Activated CD4-positive, alpha-beta T cell treated with anti-CD3 and anti-CD28 coated beads for 4 hours (primary cell): ENCODE results near the gene ZDHHC8.
A peak's percentile ranks its signal among the peaks of the same experiment; 100 is the strongest.

ENCODE experiments used
- DNase-seq, 2 donors: peaks; one replicate each; pipeline ENCODE4 v3.0.0-alpha.2; 2020

The ZDHHC8 gene

DNA sequence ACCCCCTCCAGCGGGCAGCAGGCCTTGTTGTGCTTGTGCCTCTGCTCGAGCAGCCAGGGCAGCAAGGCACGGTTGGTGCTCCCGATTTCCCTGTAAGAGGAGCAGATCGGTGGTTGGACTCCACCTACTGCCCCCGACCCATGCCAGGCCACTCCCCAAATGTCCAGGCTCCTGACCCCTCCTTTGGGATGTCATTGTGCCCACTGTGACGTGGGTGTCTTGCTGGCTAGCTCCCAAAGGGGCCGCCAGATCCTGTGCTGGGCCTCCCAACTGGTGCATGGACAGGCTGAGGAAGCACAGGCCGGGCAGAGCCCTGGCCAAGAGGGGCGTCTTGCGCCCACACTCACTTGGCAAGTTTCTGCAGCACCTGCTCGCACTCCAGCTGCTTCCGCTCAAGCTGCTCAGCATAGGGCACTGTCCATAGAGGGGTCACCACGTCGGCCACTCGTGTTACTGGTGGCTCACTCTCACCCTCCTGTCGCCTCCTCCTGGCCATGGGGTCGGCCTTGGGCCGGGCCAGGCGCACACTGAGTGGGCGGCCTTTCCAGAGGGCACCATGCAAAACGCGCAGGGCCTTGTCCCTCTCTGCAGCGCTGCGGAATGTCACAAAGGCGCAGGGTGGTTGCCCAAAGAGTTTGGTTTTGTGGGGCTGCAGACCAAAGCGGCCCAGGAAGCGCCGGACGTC lies 15.8 kb upstream of the ZDHHC8 start, which contains the start of gene RANBP1:
TSS of gene RANBP1 (plus strand) at position 414 of the 685 bp plus-strand sequence. CDS start at position 495, 81 bp downstream.
- no peak for DNase-seq

DNA sequence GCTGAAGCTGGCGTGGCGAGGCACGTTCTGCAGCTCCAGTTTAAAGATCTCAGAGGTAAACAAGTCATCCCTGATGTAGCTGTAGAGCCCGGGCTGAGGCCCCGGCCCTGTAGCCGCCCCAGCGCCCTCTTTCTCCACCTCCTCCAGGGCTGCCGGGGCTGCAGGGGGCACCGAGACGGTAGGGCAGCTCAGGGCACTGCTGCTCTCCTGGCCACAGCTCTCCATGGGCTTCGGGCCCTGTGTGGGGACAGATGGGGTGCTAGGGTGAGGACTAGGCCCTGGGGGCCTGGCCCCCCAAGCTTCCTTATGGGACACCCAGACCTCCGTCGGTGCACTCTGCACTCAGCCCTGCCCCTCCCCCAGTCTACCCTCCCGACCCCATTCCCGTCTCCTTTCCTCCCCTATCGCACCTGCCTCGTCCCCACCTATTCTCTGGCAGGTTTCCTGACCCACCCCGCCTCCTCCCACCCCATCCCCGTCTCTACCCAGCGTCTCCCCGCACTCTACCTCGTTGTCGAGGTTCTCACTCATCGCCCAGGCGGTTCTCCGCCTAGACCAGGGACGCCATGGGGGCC lies 15.1 kb upstream of the ZDHHC8 start:
- DNase-seq: no peak

DNA sequence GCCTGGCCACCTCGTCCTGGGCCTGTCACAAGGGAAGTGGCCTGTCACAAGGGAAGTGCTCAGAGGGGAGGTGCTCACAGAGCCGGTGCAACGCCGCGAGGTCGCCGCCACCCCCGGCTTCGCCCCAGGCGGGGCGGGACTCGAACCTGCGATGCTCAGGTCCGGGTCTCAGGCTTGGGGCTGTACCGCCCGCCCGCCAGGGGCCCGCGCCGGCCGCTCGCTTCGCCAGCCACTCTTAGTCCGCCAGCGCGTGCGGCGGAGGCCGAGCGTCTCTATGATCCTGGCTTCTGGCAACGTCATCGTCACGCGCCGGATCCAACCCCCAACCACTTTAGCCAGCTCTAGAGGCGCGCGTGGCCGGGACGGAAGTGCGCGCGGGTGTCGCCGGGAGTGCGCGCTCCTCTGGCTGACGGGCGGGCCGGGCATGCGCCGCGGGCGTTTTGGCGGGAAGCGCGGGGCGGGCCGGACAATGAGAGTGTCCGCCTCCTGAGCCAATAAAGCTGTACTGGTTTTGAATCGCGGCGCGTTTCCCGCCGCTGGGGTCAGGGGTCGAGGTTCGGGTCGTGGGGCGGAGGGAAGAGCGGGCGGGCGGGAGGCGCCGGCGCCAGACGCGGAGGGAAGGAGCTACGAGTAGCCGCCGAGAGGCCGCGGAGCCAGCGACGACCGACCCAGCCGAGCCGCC lies 14.5 kb upstream of the ZDHHC8 start, which contains the start of gene TRMT2A:
TSS of gene TRMT2A (minus strand) at position 276 of the 682 bp plus-strand sequence. CDS start 320 bp downstream, outside the sequence.
- DNase-seq: peak; percentile 94 to 96

DNA sequence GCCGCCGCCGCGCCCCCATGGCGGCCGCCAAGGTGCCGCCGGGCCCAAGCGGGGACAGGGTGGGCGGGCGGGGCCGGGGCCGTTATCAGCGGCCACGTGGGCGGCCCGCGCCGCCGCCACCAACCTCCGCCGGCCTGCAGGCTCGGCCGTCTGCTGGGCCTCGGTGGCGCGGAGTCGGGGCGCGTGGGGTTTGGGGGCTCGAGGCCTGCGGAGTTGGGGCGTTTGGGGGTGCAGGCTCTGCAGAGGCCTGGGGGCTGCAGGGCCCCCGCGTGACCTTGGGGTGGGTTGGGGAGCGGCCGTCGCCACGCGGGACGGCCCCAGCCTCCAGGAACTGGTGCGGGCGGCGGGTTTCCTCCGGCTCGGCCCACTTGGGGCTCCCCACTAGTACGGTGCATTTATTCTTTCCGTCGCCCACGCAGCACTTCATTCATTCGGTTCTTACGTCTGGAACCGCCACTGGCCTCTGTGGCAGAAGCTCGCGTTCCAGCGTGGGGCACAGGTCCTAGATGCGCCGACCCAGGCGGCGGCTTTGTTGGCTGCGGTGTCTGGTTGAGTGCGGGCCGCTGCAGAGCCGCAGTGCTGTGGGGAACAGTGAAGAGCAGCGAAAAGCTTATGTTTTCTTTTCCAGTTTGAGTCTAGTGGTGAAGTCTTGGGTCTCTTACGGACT lies 13.8 kb upstream of the ZDHHC8 start:
- DNase-seq: peak; percentile 77 to 85

DNA sequence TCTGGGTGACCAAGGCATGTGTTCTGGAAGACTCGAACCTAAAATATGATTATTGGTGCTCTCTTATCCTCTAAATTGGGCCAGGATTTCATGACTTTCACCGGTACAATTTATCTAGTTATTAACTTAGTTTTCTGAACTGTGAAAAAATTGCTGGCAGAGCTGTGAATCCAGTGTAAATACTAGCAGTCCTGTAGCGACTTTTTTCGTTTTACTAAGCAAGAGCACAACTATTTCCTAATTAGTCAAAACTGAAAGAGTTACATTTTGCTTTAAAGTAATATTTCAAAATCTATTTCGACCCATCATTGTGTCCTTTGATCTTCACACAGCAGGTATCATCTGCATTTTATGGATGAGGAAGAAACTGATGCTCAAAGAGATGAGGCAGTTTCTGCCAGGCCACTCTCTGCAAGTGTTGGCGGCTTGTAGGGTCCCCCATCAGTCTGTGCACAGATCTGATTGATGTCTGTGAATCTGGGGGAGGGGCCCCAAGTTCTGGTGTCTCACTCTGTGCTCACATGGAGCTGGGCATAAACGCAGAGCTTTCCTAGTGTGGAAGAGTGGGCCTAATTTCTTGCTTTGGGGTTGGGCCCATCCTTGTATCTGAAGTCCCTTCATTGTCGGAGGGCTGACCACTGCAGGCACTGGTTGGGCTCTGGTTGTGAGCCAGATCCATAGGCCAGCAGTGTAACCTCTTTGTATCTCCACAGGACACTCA lies 13.1 kb upstream of the ZDHHC8 start:
- no peak for DNase-seq

DNA sequence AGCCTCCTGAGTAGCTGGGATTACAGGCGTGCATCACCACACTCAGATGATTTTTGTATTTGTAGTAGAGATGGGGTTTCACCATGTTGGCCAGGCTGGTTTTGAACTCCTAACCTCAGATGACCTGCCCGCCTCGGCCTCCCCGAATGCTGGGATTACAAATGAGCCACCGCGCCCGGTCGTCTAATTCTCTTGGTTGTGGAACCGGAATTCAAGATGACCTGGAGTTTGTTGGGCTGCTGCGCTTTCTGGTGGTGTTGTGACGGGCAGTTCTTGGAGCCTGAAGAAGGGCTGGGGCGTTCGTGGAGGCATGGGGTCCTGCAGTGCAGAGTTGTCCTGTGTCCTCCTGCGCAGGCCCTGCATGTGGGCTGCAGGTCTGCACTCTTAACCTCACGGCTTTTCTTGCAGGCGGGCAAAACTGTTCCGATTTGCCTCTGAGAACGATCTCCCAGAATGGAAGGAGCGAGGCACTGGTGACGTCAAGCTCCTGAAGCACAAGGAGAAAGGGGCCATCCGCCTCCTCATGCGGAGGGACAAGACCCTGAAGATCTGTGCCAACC lies 9.7 kb upstream of the ZDHHC8 start:
- DNase-seq: no peak

DNA sequence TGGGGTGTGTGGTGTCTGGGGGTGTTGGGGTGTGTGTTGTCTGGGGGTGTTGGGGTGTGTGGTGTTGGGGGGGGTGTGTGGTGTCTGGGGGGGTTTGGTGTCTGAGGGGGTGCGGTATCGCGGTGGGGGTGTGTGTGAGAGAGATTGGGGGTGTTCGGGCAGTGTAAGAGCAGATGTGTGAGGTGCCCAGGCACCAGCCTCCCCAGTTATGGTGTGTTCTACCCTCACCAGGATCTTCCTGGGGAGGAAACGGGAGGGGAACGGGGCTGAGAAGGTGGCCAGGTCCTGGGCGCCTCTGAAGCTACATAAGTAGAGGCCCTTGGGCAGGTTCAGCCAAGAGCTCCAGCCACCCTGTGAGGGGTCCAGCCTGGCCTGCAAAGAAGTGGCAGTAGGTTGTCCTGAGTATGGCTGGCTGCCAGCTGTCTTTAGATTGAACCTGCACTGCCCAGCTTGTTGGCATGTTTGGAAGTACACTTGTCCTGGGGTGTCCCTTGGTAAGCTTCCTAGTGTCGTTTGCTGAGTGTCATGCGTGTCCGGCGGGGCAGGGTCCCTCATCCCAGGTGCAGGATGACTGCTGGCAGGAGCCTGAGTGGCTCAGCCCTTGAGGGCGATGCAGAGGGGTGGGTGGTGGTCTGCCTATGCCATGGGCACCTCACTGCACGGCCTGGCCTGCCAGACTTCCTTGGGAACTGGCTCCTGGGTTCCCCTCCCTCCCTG lies 8.1 kb upstream of the ZDHHC8 start:
- no peak for DNase-seq

DNA sequence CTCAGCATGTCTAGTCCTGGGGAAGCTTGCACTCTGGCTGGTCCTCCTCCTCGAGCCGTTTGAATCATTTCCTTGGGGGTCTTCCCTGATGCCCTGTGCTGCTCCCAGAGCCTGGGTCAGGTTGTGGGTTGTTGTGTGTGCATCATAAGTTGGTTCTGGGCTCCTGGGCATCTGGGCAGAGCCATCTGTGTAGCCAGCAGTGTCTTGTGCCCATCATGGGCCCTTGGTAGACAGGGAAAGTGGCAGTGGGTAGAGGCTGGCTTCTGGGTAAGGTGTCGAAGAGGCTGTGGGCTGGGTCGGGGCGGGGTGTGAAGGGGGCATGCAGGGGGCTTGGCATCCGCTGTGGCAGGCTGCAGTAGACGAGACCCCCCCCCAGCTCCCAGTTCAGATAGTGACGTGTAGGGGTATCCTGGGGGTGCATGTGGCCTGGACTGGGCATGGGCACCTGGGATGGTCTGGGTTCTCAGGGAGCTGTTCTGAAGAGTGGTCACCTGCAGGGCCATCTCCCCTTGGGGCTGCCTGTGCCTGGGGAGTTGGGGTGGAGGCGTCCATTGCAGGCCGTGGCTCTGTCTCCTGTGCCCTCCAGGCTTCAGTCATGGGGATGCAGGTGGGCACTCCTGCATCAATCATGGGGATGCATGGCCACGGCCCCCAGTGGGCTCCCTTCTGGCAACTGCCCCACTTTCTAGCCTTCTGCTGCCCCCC lies 7.4 kb upstream of the ZDHHC8 start:
- no peak for DNase-seq

DNA sequence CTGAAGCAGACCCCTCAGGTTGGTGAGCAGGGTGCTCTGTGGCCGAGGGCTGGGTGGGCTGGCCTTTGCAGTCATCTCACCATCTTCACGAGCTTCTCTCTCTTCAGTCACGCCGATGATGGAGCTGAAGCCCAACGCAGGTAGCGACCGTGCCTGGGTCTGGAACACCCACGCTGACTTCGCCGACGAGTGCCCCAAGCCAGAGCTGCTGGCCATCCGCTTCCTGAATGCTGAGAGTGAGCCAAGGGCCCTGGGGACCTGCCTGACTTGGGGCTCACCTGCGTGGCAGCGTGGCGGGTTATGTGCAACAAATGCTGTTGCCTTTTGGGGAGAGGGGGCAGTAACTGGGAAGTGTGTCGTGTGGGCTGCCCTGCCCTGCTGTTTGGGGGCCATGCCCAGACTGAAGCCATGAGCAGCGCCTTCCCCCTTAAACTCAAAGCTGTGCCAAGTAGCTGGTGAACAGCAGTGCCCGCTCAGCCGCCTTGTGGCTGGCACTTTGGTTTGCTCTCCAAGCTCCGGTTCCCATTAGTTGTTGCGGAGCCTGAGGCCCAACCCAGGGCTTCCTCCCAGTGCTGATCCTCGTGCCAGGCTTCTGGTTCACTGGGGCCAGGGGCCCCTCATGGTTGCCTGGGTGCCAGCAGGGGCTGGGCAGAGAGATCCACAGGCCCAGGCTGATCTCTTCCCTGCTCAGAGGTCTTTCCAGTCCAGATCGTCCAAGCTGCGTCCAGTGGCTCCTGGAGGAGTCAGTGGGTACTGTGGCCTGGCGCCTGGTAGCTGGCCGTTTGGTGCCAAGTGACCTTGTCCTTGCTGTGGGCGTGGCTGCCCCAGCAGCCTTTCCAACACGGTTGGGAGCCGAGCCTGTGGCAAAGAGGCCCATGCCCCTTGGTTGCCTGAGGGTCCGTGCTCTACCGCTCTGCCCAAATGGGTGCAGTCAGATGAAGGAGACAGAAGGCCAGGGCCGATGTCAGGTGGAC lies 6.1 kb upstream of the ZDHHC8 start:
- DNase-seq: no peak

DNA sequence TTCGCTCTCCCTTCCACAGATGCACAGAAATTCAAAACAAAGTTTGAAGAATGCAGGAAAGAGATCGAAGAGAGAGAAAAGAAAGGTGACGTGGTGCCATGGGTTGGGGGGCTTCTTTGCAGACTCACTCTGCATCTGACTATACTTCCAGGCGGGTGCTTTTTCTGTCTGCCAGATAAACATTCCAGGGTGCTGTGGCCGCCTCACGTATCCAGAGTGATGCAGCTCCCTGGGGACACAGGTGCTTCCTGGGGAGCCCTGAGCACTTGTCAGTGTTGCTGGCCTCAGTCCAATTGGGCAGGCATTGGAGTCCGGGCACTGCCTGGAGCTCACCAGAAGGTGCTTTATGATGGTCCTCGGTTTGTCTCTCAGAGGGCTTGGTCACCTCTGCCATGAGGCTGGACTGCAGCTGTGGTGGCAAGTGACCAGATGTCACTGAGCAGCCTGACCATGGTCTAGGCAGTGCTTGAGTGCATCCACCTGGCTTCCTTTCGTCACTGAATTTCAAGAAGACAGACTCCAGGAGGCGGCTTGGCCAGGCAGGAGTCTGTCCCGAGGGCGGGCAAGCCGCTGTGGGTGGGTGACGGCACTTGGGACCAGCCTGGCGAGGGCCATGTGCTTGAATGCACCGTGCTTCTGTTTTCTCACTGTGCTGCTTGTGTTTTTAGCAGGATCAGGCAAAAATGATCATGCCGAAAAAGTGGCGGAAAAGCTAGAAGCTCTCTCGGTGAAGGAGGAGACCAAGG lies 5.1 kb upstream of the ZDHHC8 start:
- no peak for DNase-seq

DNA sequence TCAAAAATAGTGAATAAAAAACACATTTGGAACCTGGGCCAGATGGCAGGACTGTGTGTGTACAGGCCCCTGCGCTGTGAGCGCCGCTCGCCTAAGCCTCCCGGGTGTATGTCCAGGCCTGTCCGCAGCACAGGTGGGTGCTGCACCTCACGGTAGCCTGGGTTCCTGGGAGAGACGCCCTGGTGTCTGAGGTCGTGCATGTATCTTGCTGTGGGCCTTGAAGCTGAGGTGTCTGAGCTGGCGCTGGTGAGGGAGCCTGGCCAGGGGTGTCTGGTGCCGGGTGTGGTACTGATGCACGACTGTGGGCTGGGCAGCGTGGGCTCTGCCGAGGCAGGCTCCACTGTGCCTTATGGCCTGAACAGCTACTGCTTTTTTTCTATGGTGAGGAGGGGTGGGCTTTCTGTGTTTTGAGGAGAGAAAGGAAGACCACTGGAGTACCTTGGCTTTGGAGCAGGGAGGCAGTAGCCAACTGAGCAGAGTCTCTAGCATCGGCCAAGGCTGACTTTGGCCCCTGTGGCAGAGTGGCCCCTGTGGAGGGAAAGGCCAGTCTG lies 4.2 kb upstream of the ZDHHC8 start:
- no peak for DNase-seq

DNA sequence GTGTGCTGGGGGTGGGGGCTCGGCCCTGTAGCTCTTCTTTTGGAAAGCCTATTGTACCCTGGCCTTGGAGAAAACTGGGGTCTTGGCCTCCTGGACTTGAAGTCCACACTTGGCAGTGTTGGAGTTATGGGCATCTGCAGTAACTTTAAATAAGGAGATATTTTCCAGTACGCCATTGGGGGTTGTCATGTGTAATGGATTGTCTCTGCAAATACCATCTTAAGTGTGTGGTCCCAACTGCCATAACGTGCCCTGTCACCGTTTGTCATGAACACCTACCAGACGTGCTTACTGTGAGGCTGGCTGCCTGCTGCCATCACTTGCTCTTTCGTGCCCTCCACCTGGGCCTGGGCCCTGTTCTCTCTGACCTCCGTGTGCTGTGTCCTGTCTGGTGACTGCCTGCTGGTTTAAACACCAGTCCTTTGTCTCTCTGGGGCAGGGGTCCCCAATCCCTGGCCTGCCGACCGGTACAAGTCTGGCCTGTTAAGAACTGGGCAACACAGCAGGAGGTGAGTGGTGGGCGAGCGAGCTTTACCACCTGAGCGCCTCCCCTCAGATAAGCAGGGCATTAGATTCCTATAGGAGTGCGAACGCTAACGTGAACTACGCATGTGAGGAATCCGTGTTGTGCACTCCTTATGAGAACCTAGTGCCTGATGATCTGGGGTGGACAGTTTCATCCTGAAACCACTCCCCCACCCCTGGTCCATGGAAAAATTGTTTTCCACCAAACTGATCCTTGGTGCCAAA lies 3.6 kb upstream of the ZDHHC8 start:
- no peak for DNase-seq

DNA sequence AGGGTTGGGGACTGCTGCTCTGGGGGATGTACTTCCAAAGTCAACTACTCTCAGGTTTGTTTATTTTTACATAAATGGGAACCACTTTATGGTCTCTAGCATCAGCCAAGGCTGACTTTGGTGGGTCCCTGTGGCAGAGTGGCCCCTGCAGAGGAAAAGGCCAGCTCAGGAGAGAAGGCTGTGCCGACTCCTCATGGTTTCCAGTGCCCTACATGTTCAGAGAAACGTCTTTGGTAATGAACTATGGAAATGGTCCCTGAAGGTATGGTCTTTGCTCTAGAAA lies 3.0 kb upstream of the ZDHHC8 start:
- no peak for DNase-seq

DNA sequence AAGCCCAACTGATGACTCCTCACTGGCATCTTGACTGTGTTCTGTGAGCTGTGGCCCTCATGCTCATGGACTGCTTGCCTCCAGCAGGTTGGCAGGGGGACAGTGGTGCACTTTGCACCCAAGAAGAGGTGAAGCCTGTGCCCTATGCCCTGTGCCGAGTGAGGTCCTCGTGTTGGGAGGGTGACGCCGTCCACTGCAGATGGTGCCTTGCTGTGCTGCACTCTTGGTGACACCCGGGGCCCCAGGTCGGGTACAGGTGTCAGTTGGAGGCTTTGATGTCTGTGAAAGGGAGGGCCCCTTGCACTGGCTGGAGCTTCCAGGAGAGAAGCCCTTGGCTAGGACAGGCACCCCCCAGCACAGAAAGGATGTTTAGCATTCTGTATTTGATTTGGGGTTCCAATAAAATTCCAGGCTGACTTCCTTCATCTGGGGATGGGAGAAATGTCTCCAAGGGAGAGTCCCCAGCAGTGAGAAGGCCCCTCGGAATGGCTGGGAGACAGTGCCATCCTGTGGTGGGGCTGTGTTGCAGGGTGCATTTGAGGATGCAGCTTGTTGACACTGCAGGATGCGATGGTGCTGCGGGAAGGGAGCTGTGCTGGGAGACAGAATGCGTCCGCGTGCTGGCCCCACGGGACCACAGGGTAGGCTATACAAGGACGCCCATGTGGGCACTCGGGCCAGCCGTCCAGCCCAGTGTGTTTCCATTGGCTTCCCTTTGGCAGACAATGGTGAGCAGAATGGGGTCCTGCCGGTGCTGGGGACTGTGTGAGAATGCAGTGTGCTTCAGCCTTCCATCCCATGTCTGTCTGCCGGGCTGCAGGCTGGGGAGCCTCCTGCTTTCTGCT lies 2.5 kb upstream of the ZDHHC8 start:
- DNase-seq: peak; percentile 50 to 52

DNA sequence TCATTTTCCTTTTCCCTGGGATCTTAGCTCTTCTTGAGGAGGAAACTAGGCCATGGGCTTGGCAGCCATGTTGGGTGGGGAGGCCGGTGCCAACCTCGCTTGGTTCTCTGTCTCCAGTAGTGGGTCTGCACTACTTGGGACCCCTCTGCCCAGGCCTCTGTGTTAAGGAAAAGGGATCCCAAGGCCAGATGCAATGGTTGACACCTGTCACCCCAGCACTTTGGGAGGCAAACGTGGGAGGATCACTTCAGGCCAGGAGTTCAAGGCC lies 1.9 kb upstream of the ZDHHC8 start:
- DNase-seq: no peak

DNA sequence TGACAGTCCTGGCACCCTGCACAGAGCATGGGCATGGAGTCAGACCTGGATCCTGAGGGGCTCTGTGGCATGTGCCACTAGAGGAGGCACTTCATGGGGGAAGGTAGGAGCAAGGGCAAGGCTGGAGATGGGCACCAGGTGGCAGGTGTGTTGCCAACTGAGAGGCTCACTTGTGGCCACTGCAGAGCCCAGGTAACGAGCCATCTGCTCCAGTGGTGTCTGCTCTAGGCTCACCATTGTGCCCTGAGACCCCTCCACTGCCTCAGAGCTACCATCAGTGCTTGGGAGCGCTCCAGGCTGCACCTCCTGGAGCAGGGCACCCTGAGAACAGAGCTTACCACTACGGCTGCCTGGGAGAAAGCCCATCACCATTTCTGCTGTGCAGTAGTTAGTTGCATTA lies 1.3 kb upstream of the ZDHHC8 start:
- DNase-seq: no peak

DNA sequence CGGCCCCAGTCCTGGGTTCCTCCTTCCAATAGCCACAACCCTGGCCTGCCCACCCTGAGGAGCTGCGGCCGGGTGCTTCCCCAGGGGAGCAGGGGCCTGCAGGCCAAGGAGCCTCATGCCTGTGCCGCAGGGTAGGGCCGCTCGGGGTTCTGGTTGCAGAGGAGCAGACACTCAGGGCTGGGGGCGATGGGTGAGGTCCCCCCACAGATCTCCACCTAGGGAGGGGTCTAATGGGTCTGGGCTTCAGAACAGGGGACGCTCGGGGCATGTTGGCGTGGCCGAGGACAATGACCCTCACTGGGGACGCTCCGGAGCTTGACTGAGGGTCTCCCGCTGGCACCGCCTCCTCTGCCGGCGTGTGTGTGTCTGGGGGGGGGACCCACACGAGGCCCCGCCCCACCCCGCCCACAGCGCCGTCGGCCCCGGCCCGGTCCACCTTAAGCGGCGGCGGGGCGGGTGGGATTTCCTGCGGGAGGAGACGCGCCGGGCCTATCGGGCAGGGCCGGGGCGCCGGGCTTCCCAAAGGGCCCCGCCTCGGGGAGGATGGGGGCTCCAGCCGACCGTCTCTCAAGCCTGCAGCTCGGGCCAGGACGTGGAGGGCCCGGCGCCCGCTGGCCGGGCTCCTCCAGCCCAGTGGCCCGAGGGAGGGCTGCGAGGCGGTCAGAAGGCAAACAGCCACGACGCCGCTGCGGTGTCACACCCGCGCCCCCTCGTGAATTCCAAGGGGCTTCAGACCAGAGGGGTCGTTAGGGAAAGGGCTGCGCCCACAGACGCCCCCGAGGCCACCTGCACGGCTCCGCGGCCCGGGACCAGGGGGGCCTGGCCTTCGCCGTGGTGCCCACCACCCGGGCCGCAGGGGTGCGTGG lies 640 bp upstream of the ZDHHC8 start:
- peak; percentile 82 to 84 for DNase-seq
